Spleen (tissue), 11 donors: ENCODE measurements around the gene AHDC1. TPM values are rescaled to one million over a fixed set of nuclear protein-coding genes. Genes with fewer than 3 reads are reported as not detected.
A peak's percentile ranks its signal among the peaks of the same experiment; 100 is the strongest.
"Not testable (repeated sequence)": the region's sequence is repeated elsewhere in the genome, so short reads cannot be mapped to it uniquely, and the experiment has no call there.

ENCODE experiments used
- DNase-seq: peaks from one replicate; pipeline ENCODE4 v3.0.0-alpha.2; 2020
- H3K27ac ChIP-seq, 8 donors: fragments of 200-600 bp; sonication (generic) in 7 of 8; 1 replicate in 4 of 8; 2 replicates in 4 of 8; pipeline versions ENCODE4 v1.5.0 to v1.8.0; 2016 to 2021; ENCODE audit warnings: inconsistent platforms in 4 of 8, mild to moderate bottlenecking in 4 of 8, moderate library complexity in 1 of 8
- H3K27me3 ChIP-seq, 7 donors: fragments of 200-600 bp; sonication (generic) in 6 of 7; replicated peaks in 1 of 7; 1 replicate in 4 of 7; 2 replicates in 3 of 7; pipeline versions ENCODE4 v1.5.0 to v1.8.0; 2016 to 2021; ENCODE audit warnings: inconsistent platforms in 3 of 7, mild to moderate bottlenecking in 1 of 7
- H3K36me3 ChIP-seq, 6 donors: fragments of 200-600 bp; sonication (generic) in 5 of 6; 1 replicate in 4 of 6; 2 replicates in 2 of 6; pipeline versions ENCODE4 v1.5.0 to v1.8.0; 2016 to 2021; ENCODE audit warnings: inconsistent platforms in 2 of 6
- H3K4me1 ChIP-seq, 6 donors: fragments of 200-600 bp; sonication (generic) in 5 of 6; 1 replicate in 3 of 6; 2 replicates in 3 of 6; pipeline versions ENCODE4 v1.5.0 to v1.8.0; 2016 to 2021; ENCODE audit warnings: inconsistent platforms in 3 of 6
- H3K4me3 ChIP-seq, 8 donors: fragments of 200-600 bp; sonication (generic) in 7 of 8; 1 replicate in 4 of 8; 2 replicates in 4 of 8; pipeline versions ENCODE4 v1.5.0 to v1.8.0; 2016 to 2021; ENCODE audit warnings: inconsistent platforms in 4 of 8, mild to moderate bottlenecking in 4 of 8, moderate library complexity in 2 of 8
- H3K9me3 ChIP-seq, 8 donors: fragments of 200-600 bp; sonication (generic) in 7 of 8; 1 replicate in 4 of 8; 2 replicates in 4 of 8; pipeline versions ENCODE4 v1.5.0 to v1.8.0; 2016 to 2021; ENCODE audit warnings: inconsistent platforms in 4 of 8
- POLR2A ChIP-seq, 3 donors: fragments of 450-650 bp; IDR thresholded peaks; one replicate each; pipeline ENCODE4 v1.5.1; 2017; ENCODE audit warnings: antibody characterized with exemption in 3 of 3, mild to moderate bottlenecking in 1 of 3
- POLR2AphosphoS5 ChIP-seq, 3 donors: sonication (generic); formaldehyde crosslinking; IDR thresholded peaks; one replicate each; pipeline ENCODE4 v1.5.1; 2017; ENCODE audit warnings: antibody characterized with exemption in 3 of 3
- WGBS, 5 donors: extraction: QIAGEN DNeasy Blood & Tissue Kit in 3 of 5; methylation state at CpG; one replicate each; pipeline versions ENCODE4 v1.1.5 to v1.1.7; 2013 to 2018; 5-methylcytosine and 5-hydroxymethylcytosine counted together
- intact Hi-C: fragments of 100-400 bp; cut with DNase I; formaldehyde crosslinking; loops from one replicate; pipeline ENCODE4 v1.15.0; 2023; ENCODE audit warnings: low total_unique reads
- polyA plus RNA-seq, 3 donors: library from polyadenylated mRNA; stranded (reverse); fragments of 200-250 nt; gene quantifications; one replicate each; pipeline ENCODE4 v1.2.1, GENCODE V29; 2013
- total RNA-seq, 7 donors: library from RNA; depleted of rRNA in 3 of 7; stranded (reverse); fragments of >200 nt in 3 of 7; fragmentation: NEBNext Ultra II Directional in 4 of 7; extraction: Animal tissue kit (Norgen Biotek cat#: 25700) in 4 of 7; gene quantifications; one replicate each; pipeline versions ENCODE4 v1.1.0 to v1.2.1, GENCODE V29; 2016 to 2021
- TF ChIP-seq, protein P1 (sequence below), 11 experiments: fragments of 200-600 bp in 7 of 11; fragments of 450-650 bp in 4 of 11; sonication (generic) in 4 of 11; IDR thresholded peaks in 8 of 11; conservative IDR thresholded peaks in 3 of 11; 1 replicate in 7 of 11; 2 replicates in 4 of 11; pipeline versions ENCODE4 v1.4.0 to v1.8.0; 2016 to 2021; ENCODE audit warnings: antibody characterized with exemption in 11 of 11, inconsistent platforms in 4 of 11, mild to moderate bottlenecking in 1 of 11
- donor health status: healthy with polysubstance abuse.
- donor health status: DM: no; HTN: no; CAD: no; lungs with moderate emphysema.
- donor health status: DM: no; HTN: no; CAD: no.
- donor health status: Bipolar disorder and iron deficiency.
- donor health status: healthy.
- donor health status: DM: no; HTN: no; CAD: no.
- donor health status: DM: yes; HTN: yes; CAD: no.

AHDC1 gene
- total and polyA plus RNA-seq, 10 donors, result 3.2 to 104 (median 42.7) TPM

DNA sequence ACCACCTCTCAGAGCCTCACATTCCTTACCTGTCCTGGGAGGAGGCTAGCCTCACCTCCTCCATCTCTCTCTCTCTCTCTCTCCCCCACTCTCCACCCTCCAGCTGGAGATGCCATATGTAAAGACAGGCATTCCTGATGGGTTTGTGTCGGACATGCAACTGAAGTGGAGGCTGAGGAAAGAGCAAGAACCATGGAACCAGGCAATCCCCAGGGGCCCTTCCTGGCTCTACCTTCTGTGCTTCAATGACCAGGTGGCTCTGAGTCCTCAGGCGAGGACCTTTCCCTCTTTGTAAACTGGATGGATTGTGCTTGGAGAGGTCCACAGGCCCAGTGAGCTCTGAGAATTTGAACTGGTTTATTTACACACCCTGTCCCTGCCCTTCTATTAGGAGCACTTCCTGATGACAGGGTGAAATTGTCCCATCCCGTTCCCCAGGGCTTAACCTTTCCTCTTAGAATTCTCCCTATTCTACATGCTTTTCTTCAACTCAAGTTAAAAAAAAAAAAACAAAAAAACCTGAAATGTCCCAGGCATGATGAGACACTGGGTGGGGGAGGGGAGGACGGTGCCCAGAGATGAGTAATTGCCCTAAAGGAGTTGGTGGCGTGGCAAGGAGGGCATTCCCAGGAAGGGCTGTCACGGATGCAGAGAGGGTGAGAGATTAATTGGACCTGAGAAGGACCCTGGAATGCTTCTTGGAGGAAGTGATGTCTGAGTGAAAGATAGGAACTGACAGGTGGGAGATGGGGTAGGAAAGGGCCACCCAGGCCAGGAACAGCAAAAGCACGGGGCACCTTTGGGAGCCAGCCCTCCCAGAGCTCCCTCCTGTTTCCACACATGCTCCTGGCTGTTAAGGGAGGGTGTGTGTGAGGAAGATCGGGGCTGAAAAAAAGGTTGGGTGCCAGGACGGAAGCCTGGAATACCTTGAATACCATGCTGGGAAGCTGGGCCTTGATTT, 63.8 kb downstream of the AHDC1 start:
- no peak for DNase-seq
- Histone ChIP-seq H3K4me1 (peaks cover 6 to 94% (median 49%) of the 10 kb centered on the region in 6 donors), H3K36me3 (peaks cover 0 to 39% (median 0%) of the 10 kb centered on the region in 6 donors), H3K4me3 (no peak overlapping the region), H3K9me3 (no peaks in the 10 kb centered on the region), H3K27me3 (no peaks in the 10 kb centered on the region), H3K27ac (peak overlapping the region in 3 of 8 donors; percentile 15 to 46 (median 45))
- no peak for TF ChIP-seq POLR2AphosphoS5 (IDR thresholded peaks at IDR 0.05)
- no peak for TF ChIP-seq POLR2A (IDR thresholded peaks at IDR 0.05)
- TF ChIP-seq, protein P1, sequence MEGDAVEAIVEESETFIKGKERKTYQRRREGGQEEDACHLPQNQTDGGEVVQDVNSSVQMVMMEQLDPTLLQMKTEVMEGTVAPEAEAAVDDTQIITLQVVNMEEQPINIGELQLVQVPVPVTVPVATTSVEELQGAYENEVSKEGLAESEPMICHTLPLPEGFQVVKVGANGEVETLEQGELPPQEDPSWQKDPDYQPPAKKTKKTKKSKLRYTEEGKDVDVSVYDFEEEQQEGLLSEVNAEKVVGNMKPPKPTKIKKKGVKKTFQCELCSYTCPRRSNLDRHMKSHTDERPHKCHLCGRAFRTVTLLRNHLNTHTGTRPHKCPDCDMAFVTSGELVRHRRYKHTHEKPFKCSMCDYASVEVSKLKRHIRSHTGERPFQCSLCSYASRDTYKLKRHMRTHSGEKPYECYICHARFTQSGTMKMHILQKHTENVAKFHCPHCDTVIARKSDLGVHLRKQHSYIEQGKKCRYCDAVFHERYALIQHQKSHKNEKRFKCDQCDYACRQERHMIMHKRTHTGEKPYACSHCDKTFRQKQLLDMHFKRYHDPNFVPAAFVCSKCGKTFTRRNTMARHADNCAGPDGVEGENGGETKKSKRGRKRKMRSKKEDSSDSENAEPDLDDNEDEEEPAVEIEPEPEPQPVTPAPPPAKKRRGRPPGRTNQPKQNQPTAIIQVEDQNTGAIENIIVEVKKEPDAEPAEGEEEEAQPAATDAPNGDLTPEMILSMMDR (IDR thresholded peaks at IDR 0.05 in 8 of 11, conservative IDR thresholded peaks at IDR 0.05 in 3 of 11), result no peak
- 73 to 81% (median 74%) methylated on average over 9 of the region's 9 CpGs for WGBS, 5 donors
- intact Hi-C loops, result no loop called here

DNA sequence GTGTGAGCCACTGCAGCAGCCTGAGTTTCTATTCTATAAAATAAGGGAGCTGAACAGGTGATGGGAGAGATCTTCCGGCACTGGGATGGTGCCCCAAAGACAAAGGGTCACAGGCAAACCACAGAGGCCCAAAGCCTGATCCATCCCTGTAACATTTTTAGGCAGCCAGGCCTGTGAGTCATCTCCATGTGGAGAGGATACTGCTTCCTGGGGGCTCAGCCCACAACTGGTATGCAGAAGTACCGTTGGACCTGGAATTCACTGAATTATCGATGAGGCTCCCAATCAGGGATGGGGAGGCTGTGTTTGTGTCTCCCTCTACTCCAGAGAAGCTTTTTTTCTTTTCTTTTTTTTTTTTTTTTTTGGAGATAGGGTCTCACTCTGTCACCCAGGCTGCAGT, 65.2 kb downstream of the AHDC1 start:
- TF ChIP-seq, protein P1 (IDR thresholded peaks at IDR 0.05 in 8 of 11, conservative IDR thresholded peaks at IDR 0.05 in 3 of 11), result no peak
- no peak for TF ChIP-seq POLR2A (IDR thresholded peaks at IDR 0.05)
- TF ChIP-seq POLR2AphosphoS5 (IDR thresholded peaks at IDR 0.05), result no peak
- intact Hi-C loops, result no loop called here
- Histone ChIP-seq H3K27ac (no peak overlapping the region), H3K9me3 (no peaks in the 10 kb centered on the region), H3K27me3 (no peaks in the 10 kb centered on the region), H3K4me1 (peaks cover 6 to 80% (median 42%) of the 10 kb centered on the region in 6 donors), H3K4me3 (no peak overlapping the region), H3K36me3 (peaks cover 0 to 42% (median 3%) of the 10 kb centered on the region in 6 donors)
- no peak for DNase-seq
- 76 to 90% (median 81%) methylated on average over 3 of the region's 3 CpGs for WGBS, 5 donors

DNA sequence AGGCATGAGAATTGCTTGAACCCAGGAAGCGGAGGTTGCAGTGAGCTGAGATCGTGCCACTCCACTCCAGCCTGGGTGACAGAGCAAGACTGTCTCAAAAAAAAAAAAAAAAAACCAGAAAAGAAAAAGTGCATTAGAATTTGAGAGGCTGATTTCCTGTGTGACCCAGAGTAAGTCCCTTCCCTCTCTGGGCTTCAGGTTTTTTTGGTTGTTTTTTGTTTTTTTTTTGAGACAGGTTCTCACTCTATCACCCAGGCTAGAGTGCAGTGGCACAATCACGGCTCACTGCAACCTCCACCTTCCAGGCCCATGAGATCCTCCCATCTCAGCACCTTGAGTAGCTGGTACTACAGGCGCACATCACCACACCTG, 65.7 kb downstream of the AHDC1 start:
- H3K9me3 ChIP-seq, result not testable (repeated sequence)

DNA sequence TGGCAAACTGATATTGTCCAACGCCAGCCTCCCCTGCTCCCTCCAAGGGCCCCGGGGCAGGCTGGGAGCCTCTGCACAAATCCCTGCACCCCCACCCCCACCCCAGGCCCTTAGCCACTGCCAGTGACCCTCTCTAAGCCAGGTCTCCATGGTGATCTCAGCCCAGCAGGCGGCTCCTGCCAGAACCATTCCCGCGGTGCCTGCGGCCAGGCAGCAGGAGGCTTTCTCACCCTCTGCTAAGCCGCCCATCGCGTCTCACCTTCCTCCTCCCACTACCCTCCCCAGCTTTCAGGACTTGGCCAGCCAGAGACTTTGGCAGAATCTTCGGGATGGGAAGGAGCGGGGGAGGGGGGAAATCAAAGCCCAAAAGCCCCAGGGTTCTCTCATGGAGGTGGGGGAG, 67.2 kb downstream of the AHDC1 start:
- Histone ChIP-seq H3K4me3 (no peak overlapping the region), H3K27me3 (no peaks in the 10 kb centered on the region), H3K36me3 (peaks cover 0 to 52% (median 4%) of the 10 kb centered on the region in 6 donors), H3K27ac (peak overlapping the region in 6 of 8 donors; percentile 38 to 57 (median 42)), H3K4me1 (peaks cover 0 to 66% (median 30%) of the 10 kb centered on the region in 6 donors), H3K9me3 (no peaks in the 10 kb centered on the region)
- WGBS, 5 donors, result 72 to 91% (median 73%) methylated on average over 11 of the region's 11 CpGs
- intact Hi-C loops, result no loop called here
- TF ChIP-seq, protein P1 (IDR thresholded peaks at IDR 0.05 in 8 of 11, conservative IDR thresholded peaks at IDR 0.05 in 3 of 11), result no peak
- TF ChIP-seq POLR2AphosphoS5 (IDR thresholded peaks at IDR 0.05), result peak in 1 of 3 donors; percentile 17
- no peak for TF ChIP-seq POLR2A (IDR thresholded peaks at IDR 0.05)
- no peak for DNase-seq

More for the DNA sequence above, 65.7 kb downstream of the AHDC1 start:
- WGBS, 5 donors, result 91 to 97% (median 94%) methylated on average over 4 of the region's 4 CpGs
- Histone ChIP-seq H3K4me1 (peaks cover 6 to 78% (median 39%) of the 10 kb centered on the region in 6 donors), H3K27ac (peak overlapping the region in 1 of 8 donors; percentile 41), H3K36me3 (peaks cover 0 to 47% (median 4%) of the 10 kb centered on the region in 6 donors)
- H3K27me3 ChIP-seq, intact Hi-C loops, H3K4me3 ChIP-seq, DNase-seq: not testable (repeated sequence)
